Kidney epithelial cell (primary cell): Measurements from ENCODE around the gene COL23A1. TPM values are rescaled to one million over a fixed set of nuclear protein-coding genes. Genes with fewer than 3 reads are reported as not detected.

Experiments
- DNase-seq: peaks from one replicate; pipeline ENCODE4 v3.0.0-alpha.2; 2010; ENCODE audit warnings: low read depth
- H3K27me3 ChIP-seq: 2 replicates; pipeline ENCODE4 v1.6.0; 2011; ENCODE audit warnings: low read length; ENCODE audit not compliant: control insufficient read depth, insufficient read depth
- H3K36me3 ChIP-seq: 2 replicates; pipeline ENCODE4 v1.5.1; 2011; ENCODE audit warnings: low read length; ENCODE audit not compliant: control insufficient read depth, insufficient read depth
- H3K4me3 ChIP-seq: 2 replicates; pipeline ENCODE4 v1.5.1; 2011; ENCODE audit warnings: low read depth, mild to moderate bottlenecking, control low read depth, low read length
- total RNA-seq: library from RNA; depleted of rRNA; stranded (reverse); fragments of >200 nt; gene quantifications from 2 replicates; pipeline ENCODE4 v1.2.3, GENCODE V29; 2015
- TF ChIP-seq, protein P1 (sequence below): IDR thresholded peaks from 2 replicates; pipeline ENCODE4 v1.5.1; 2011; ENCODE audit warnings: mild to moderate bottlenecking, moderate library complexity, low read length, control low read depth, inconsistent platforms; ENCODE audit not compliant: insufficient read depth, poor library complexity, severe bottlenecking

Gene COL23A1
- total RNA-seq, 1 donor from 2014 or later = 0.17 TPM

- TF ChIP-seq, protein P1, sequence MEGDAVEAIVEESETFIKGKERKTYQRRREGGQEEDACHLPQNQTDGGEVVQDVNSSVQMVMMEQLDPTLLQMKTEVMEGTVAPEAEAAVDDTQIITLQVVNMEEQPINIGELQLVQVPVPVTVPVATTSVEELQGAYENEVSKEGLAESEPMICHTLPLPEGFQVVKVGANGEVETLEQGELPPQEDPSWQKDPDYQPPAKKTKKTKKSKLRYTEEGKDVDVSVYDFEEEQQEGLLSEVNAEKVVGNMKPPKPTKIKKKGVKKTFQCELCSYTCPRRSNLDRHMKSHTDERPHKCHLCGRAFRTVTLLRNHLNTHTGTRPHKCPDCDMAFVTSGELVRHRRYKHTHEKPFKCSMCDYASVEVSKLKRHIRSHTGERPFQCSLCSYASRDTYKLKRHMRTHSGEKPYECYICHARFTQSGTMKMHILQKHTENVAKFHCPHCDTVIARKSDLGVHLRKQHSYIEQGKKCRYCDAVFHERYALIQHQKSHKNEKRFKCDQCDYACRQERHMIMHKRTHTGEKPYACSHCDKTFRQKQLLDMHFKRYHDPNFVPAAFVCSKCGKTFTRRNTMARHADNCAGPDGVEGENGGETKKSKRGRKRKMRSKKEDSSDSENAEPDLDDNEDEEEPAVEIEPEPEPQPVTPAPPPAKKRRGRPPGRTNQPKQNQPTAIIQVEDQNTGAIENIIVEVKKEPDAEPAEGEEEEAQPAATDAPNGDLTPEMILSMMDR = no peak
- H3K4me3 ChIP-seq = no peak overlapping the region
- H3K36me3 ChIP-seq = no peaks in the 10 kb centered on the region
- no peak for DNase-seq
- no peaks in the 10 kb centered on the region for H3K27me3 ChIP-seq
Measured at GRCh38 chr5:178222292-178222691, 367.9 kb downstream of the COL23A1 start.

GRCh38 chr5:178221853-178222252 lies 368.3 kb downstream of the COL23A1 start:
- no peaks in the 10 kb centered on the region for H3K27me3 ChIP-seq
- no peaks in the 10 kb centered on the region for H3K36me3 ChIP-seq
- H3K4me3 ChIP-seq = no peak overlapping the region
- TF ChIP-seq, protein P1 = no peak
- no peak for DNase-seq

GRCh38 chr5:178221282-178221681 lies 368.9 kb downstream of the COL23A1 start:
- H3K36me3 ChIP-seq = no peaks in the 10 kb centered on the region
- no peak for DNase-seq
- TF ChIP-seq, protein P1 = no peak
- no peaks in the 10 kb centered on the region for H3K27me3 ChIP-seq
- no peak overlapping the region for H3K4me3 ChIP-seq

- Histone ChIP-seq H3K36me3 (peaks cover 5% of the 10 kb centered on the region), H3K27me3 (no peaks in the 10 kb centered on the region), H3K4me3 (no peak overlapping the region)
- no peak for DNase-seq
- TF ChIP-seq, protein P1 = no peak
Measured at GRCh38 chr5:178218827-178219226, 371.4 kb downstream of the COL23A1 start.

DNA sequence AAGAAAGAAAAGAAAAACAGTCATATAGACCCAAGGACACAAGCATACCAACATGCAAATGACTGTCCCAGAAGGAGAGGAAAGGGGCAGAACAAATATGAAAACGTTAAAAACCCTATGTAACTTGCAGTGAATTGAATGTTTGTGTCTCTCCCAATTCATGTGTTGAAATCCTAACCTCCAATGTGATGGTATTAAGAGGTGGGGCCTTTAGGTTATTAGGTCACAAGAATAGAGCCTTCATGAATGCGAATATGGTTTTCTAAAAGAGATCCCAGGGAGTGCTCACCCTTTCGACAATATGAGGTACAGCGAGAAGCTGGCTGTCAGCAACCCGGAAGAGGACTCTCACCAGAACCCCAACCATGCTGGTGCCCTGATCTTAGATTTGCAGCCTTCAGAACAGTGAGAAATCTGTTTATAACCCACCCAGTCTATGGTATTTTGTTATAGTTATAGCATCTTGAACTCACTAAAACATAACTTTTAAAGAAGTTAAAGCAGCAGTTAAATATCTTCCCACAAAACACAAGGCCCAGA lies 371.9 kb downstream of the COL23A1 start:
- TF ChIP-seq, protein P1 = no peak
- DNase-seq = no peak
- peaks cover 5% of the 10 kb centered on the region for H3K36me3 ChIP-seq
- H3K27me3 ChIP-seq = no peaks in the 10 kb centered on the region
- no peak overlapping the region for H3K4me3 ChIP-seq

DNA sequence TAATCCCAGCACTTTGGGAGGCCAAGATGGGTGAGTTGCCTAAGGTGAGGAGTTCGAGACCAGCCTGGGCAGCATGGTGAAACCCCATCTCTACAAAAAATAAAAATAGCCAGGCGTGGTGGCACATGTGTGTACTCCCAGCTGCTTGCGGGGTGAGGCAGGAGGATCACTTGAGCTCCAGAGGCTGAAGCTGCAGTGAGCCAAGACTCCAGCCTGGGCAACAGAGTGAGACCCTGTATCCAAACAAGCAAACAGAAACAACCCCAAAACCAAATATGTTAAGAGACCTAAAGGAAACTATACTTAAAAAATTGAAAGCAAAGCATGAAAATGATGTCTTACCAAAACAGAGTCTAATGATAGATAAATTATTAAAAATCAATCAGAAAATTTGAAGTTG lies 373.4 kb downstream of the COL23A1 start:
- TF ChIP-seq, protein P1 = no peak
- Histone ChIP-seq H3K27me3 (no peaks in the 10 kb centered on the region), H3K4me3 (no peak overlapping the region), H3K36me3 (peaks cover 10% of the 10 kb centered on the region)
- DNase-seq = no peak
